K562 (cell line): ENCODE results near the gene HINT2.

Experiments
- ATF6 ChIP-seq: sonication (generic); formaldehyde crosslinking; IDR thresholded peaks from 2 replicates; pipeline ENCODE4 v1.4.0; 2020; ENCODE audit warnings: mild to moderate bottlenecking, missing genetic modification reagents
- CTCF ChIP-seq, 3 experiments: IDR thresholded peaks in 2 of 3; conservative IDR thresholded peaks in 1 of 3; 2 replicates each; pipeline ENCODE4 v1.5.1; 2011 to 2012; ENCODE audit warnings: low read length in 3 of 3, mild to moderate bottlenecking in 3 of 3, control low read depth in 2 of 3, improper control_type of control experiment in 1 of 3, inconsistent platforms in 1 of 3, low read depth in 1 of 3, mixed read lengths in 1 of 3, moderate library complexity in 1 of 3; ENCODE audit not compliant: insufficient read depth in 2 of 3
- EWSR1 ChIP-seq: fragments of 450-650 bp; IDR thresholded peaks from 2 replicates; pipeline ENCODE4 v1.6.1; 2018; ENCODE audit warnings: borderline replicate concordance, mild to moderate bottlenecking, low read depth, moderate library complexity; ENCODE audit not compliant: partially characterized antibody
- JUNB ChIP-seq: fragments of 450-650 bp; formaldehyde crosslinking; conservative IDR thresholded peaks from 2 replicates; pipeline ENCODE4 v1.4.0; 2020; ENCODE audit warnings: mild to moderate bottlenecking
- KDM2B ChIP-seq: fragments of 250-450 bp; sonication (Bioruptor Pico); IDR thresholded peaks from 2 replicates; pipeline ENCODE4 v1.8.0; 2021; ENCODE audit warnings: mild to moderate bottlenecking, moderate library complexity
- TCF3 ChIP-seq: sonication (generic); formaldehyde crosslinking; IDR thresholded peaks from 2 replicates; pipeline ENCODE4 v1.4.0; 2020; ENCODE audit warnings: mild to moderate bottlenecking, missing genetic modification reagents
- ZBTB2 ChIP-seq: fragments of 450-650 bp; IDR thresholded peaks from 2 replicates; pipeline ENCODE4 v1.6.1; 2016; ENCODE audit warnings: antibody characterized with exemption

- TF ChIP-seq ATF6 (CRISPR knock-in tag), result no peak
- no peak for TF ChIP-seq KDM2B (CRISPR knock-in tag)
- TF ChIP-seq CTCF (IDR thresholded peaks at IDR 0.05 in 2 of 3, conservative IDR thresholded peaks at IDR 0.05 in 1 of 3; ENCODE audit: insufficient read depth in 2 of 3, low read depth in 1 of 3, low read length in 3 of 3), result no peak
- TF ChIP-seq JUNB (CRISPR knock-in tag), result no peak
- TF ChIP-seq EWSR1, result no peak
- TF ChIP-seq TCF3, result no peak
- TF ChIP-seq ZBTB2, result no peak
Measured at GRCh38 chr9:35763181-35763580, 51.7 kb downstream of the HINT2 start.
